ENCODE measurements around the gene SLC10A2. TPM values are rescaled to one million over a fixed set of nuclear protein-coding genes. Genes with fewer than 3 reads are reported as not detected.

Gene SLC10A2, protein sequence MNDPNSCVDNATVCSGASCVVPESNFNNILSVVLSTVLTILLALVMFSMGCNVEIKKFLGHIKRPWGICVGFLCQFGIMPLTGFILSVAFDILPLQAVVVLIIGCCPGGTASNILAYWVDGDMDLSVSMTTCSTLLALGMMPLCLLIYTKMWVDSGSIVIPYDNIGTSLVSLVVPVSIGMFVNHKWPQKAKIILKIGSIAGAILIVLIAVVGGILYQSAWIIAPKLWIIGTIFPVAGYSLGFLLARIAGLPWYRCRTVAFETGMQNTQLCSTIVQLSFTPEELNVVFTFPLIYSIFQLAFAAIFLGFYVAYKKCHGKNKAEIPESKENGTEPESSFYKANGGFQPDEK
- not detected in 2 replicates for total RNA-seq

DNA sequence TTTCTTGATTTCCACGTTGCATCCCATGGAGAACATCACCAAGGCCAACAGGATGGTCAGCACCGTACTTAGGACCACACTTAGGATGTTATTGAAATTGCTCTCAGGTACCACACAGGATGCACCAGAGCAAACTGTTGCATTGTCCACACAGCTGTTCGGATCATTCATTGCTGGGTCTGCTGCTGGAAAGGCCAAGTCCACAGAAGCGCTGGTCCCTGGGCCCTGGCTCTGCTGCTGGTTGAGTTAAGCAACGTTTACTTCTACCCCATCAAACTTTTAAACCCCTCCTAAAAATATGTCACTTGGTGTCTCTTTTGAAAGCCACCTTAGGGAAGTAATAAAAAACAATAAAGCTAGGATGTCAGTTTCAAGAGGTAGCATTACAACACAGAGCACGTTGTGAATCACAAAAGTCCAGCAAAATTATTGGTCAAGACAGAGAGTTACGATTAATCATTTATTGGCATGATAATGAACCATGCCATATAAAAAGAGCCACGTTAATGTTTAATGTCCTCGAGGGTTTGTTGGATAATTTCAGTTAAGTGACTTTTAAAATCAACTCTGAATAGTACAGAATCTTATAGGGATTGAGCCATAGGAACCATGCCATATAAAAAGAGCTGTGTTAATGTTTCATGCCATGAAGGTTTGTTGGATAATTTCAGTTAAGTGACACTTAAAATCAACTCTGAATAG lies at the start of gene SLC10A2:
Gene SLC10A2 (minus strand): TSS at position 339 of the 702 bp plus-strand sequence. CDS start 168 bp downstream, at position 171.

Other genes with a start within 250 kb of the SLC10A2 start
- 34.8 and 76.4 TPM in 2 replicates for gene ERCC5, start 220.4 kb downstream of the SLC10A2 start, total RNA-seq

Data from epithelial cell of alveolus of lung (primary cell).